ENCODE data around the gene HS6ST3. TPM values are rescaled to one million over a fixed set of nuclear protein-coding genes. Genes with fewer than 3 reads are reported as not detected.

Gene HS6ST3
- total and polyA plus RNA-seq, 2 donors (not counting 3 experiments of a cell fraction or from before 2014, with no cell fraction given): 0.03 to 0.15 TPM

GRCh38 chr13:96552559-96552958 lies 462.7 kb downstream of the HS6ST3 start:
- no peaks in the 10 kb centered on the region for H3K79me2 ChIP-seq (ENCODE audit: control insufficient read depth, insufficient read depth, low read length)
- no peak for FAIRE-seq
- H3K4me3 ChIP-seq (replicated peaks in 1 of 3; ENCODE audit: insufficient read depth in 1 of 3, low read depth in 1 of 3, low read length in 3 of 3): no peak overlapping the region
- no peaks in the 10 kb centered on the region for H3K36me3 ChIP-seq (ENCODE audit: control insufficient read depth in 2 of 2, extremely low read depth in 1 of 2, insufficient read depth in 2 of 2, low read length in 2 of 2)
- H4K20me1 ChIP-seq (replicated peaks; ENCODE audit: control insufficient read depth, extremely low read depth, insufficient read depth, low read length): no peaks in the 10 kb centered on the region
- CTCF ChIA-PET: no interaction called here
- no TSS peak for BruUV-seq (replicated peaks)
- H3K27ac ChIP-seq (ENCODE audit: insufficient read depth, low read depth, low read length): no peak overlapping the region
- no peaks in the 10 kb centered on the region for H3K9me1 ChIP-seq (replicated peaks; ENCODE audit: control insufficient read depth, extremely low read depth, insufficient read depth, low read length)
- dilution Hi-C loops (cut with MboI; ENCODE audit: extremely low pct_ligation_motif_present, low sequenced_read_pairs): no loop called here
- H3K9me3 ChIP-seq (replicated peaks; ENCODE audit: control insufficient read depth, insufficient read depth, low read length): no peaks in the 10 kb centered on the region
- no peaks in the 10 kb centered on the region for H3K4me1 ChIP-seq (ENCODE audit: control insufficient read depth, extremely low read depth, insufficient read depth, low read length)
- TF ChIP-seq JUN (IDR thresholded peaks at IDR 0.05; ENCODE audit: borderline replicate concordance, insufficient read depth, insufficient read length, low read depth): no peak
- TF ChIP-seq FOS (IDR thresholded peaks at IDR 0.05; ENCODE audit: borderline replicate concordance, insufficient read depth, low read length): no peak
- no peak for TF ChIP-seq POLR2AphosphoS5 (IDR thresholded peaks at IDR 0.05; ENCODE audit: insufficient read depth, low read depth, low read length)
- TF ChIP-seq MAX (IDR thresholded peaks at IDR 0.05; ENCODE audit: insufficient read depth, insufficient read length): no peak
- TF ChIP-seq MYC (IDR thresholded peaks at IDR 0.05; ENCODE audit: low read depth, low read length): no peak
- no peak for TF ChIP-seq CTCF (IDR thresholded peaks at IDR 0.05; ENCODE audit: extremely low read depth in 1 of 2, insufficient read depth in 1 of 2, low read depth in 1 of 2, low read length in 2 of 2)
- no peak for TF ChIP-seq GATA2 (IDR thresholded peaks at IDR 0.05; ENCODE audit: insufficient read depth, insufficient read length, low read depth, low read length)
- TF ChIP-seq POLR2A (IDR thresholded peaks at IDR 0.05; ENCODE audit: low read depth, low read length): no peak
- no peak for TF ChIP-seq EZH2 (IDR thresholded peaks at IDR 0.05; ENCODE audit: borderline replicate concordance, low read depth, low read length, severe bottlenecking)
- no peak for DNase-seq (ENCODE audit: low read depth, low spot score)
- H3K9ac ChIP-seq (replicated peaks; ENCODE audit: extremely low read depth, insufficient read depth, low read length): no peak overlapping the region
- intact Hi-C loops (cut with micrococcal nuclease): no loop called here
- H3K27me3 ChIP-seq (ENCODE audit: control insufficient read depth in 2 of 2, insufficient read depth in 2 of 2, low read length in 2 of 2): no peaks in the 10 kb centered on the region
- H3K4me2 ChIP-seq (ENCODE audit: insufficient read depth, low read length): no peak overlapping the region
- POLR2A ChIA-PET: no interaction called here
- H2AFZ ChIP-seq (ENCODE audit: low read depth, low read length): no peak overlapping the region

Data from endothelial cell of umbilical vein (primary cell).